SK-N-SH treated with all-trans-retinoic acid at 6 μM for 48 hours (cell line): ENCODE results near the gene MTIF2.

Experiments used
- ATAC-seq: fragments of 200-7000 bp; cut with Tn5 transposase; 3 replicates; pipeline ENCODE4 v1.9.1; 2020; ENCODE audit warnings: mild to moderate bottlenecking, moderate library complexity
- ARNTL ChIP-seq: fragments of 450-650 bp; formaldehyde crosslinking; IDR thresholded peaks from 2 replicates; pipeline ENCODE4 v1.5.0; 2020; ENCODE audit warnings: low read depth, mild to moderate bottlenecking, moderate library complexity, borderline replicate concordance
- BACH2 ChIP-seq: fragments of 250-450 bp; sonication (Bioruptor Pico); IDR thresholded peaks from 2 replicates; pipeline ENCODE4 v1.9.0; 2021; ENCODE audit warnings: mild to moderate bottlenecking, borderline replicate concordance
- CREB5 ChIP-seq: fragments of 250-450 bp; sonication (Bioruptor Pico); IDR thresholded peaks from 2 replicates; pipeline ENCODE4 v1.5.1; 2020; ENCODE audit warnings: low read depth, mild to moderate bottlenecking, moderate library complexity
- ESRRG ChIP-seq: fragments of 250-450 bp; sonication (Bioruptor Pico); IDR thresholded peaks from 2 replicates; pipeline ENCODE4 v1.6.1; 2021; ENCODE audit warnings: mild to moderate bottlenecking
- GLIS3 ChIP-seq: fragments of 250-450 bp; sonication (Bioruptor Pico); IDR thresholded peaks from 2 replicates; pipeline ENCODE4 v1.5.0; 2020; ENCODE audit warnings: mild to moderate bottlenecking, moderate library complexity
- ISL1 ChIP-seq: fragments of 250-450 bp; sonication (Bioruptor Pico); IDR thresholded peaks from 2 replicates; pipeline ENCODE4 v2.1.2; 2022; ENCODE audit warnings: mild to moderate bottlenecking, moderate library complexity
- OSR1 ChIP-seq: fragments of 250-450 bp; sonication (Bioruptor Pico); IDR thresholded peaks from 2 replicates; pipeline ENCODE4 v1.8.0; 2022; ENCODE audit warnings: moderate library complexity, mild to moderate bottlenecking, inconsistent platforms
- PATZ1 ChIP-seq: fragments of 250-450 bp; sonication (Bioruptor Pico); IDR thresholded peaks from 2 replicates; pipeline ENCODE4 v1.8.0; 2020; ENCODE audit warnings: mild to moderate bottlenecking, moderate library complexity, borderline replicate concordance
- POU6F1 ChIP-seq: fragments of 250-450 bp; sonication (Bioruptor Pico); IDR thresholded peaks from 2 replicates; pipeline ENCODE4 v1.8.0; 2021; ENCODE audit warnings: low read depth, mild to moderate bottlenecking, moderate library complexity, borderline replicate concordance
- PPARA ChIP-seq: fragments of 250-450 bp; sonication (Bioruptor Pico); IDR thresholded peaks from 2 replicates; pipeline ENCODE4 v1.5.0; 2020; ENCODE audit warnings: mild to moderate bottlenecking, borderline replicate concordance
- RARB ChIP-seq: fragments of 250-450 bp; sonication (Bioruptor Pico); IDR thresholded peaks from 2 replicates; pipeline ENCODE4 v1.8.0; 2021; ENCODE audit warnings: mild to moderate bottlenecking, moderate library complexity
- SNAI2 ChIP-seq: fragments of 250-450 bp; sonication (Bioruptor Pico); IDR thresholded peaks from 2 replicates; pipeline ENCODE4 v1.5.0; 2020; ENCODE audit warnings: mild to moderate bottlenecking, moderate library complexity
- TSHZ2 ChIP-seq: fragments of 250-450 bp; sonication (Bioruptor Pico); IDR thresholded peaks from 2 replicates; pipeline ENCODE4 v1.5.0; 2020; ENCODE audit warnings: mild to moderate bottlenecking, moderate library complexity
- ZFP3 ChIP-seq: fragments of 250-450 bp; sonication (Bioruptor Pico); IDR thresholded peaks from 2 replicates; pipeline ENCODE4 v1.5.0; 2020; ENCODE audit warnings: mild to moderate bottlenecking, moderate library complexity
- ZFP30 ChIP-seq: fragments of 450-650 bp; formaldehyde crosslinking; IDR thresholded peaks from 2 replicates; pipeline ENCODE4 v1.5.0; 2022; ENCODE audit warnings: mild to moderate bottlenecking, moderate library complexity
- ZNF565 ChIP-seq: fragments of 450-650 bp; formaldehyde crosslinking; conservative IDR thresholded peaks from 2 replicates; pipeline ENCODE4 v1.5.0; 2020; ENCODE audit warnings: low read depth, mild to moderate bottlenecking, moderate library complexity
- ZNF70 ChIP-seq: fragments of 450-650 bp; formaldehyde crosslinking; IDR thresholded peaks from 2 replicates; pipeline ENCODE4 v1.5.0; 2020; ENCODE audit warnings: mild to moderate bottlenecking, moderate library complexity

The MTIF2 gene

GRCh38 chr2:55268907-55269644 lies at the start of gene MTIF2:
Gene MTIF2, minus strand, starts transcription at chr2:55269231. Its CDS starts 5,373 bp downstream, at chr2:55263858.
- peak; percentile 99 for ATAC-seq
- no peak for TF ChIP-seq ZFP30 (CRISPR knock-in tag)
- 0 out of 2 replicates have a peak, but pooled peaks have one; percentile 25 for TF ChIP-seq PATZ1 (CRISPR knock-in tag)
- TF ChIP-seq POU6F1 (CRISPR knock-in tag): no peak
- no peak for TF ChIP-seq SNAI2 (CRISPR knock-in tag)
- peak; percentile 78; the same call in 1 of the 2 replicates for TF ChIP-seq ZFP3 (CRISPR knock-in tag)

- ATAC-seq: no peak
- no peak for TF ChIP-seq ARNTL (CRISPR knock-in tag)
- TF ChIP-seq, all 23 proteins: peak for 0
Observed at GRCh38 chr2:55314985-55315384, 46.0 kb upstream of the MTIF2 start.

- peak; percentile 84 for ATAC-seq
- TF ChIP-seq ZNF565 (no peak), RARB (no peak), ESRRG (CRISPR knock-in tag) (no peak), TSHZ2 (CRISPR knock-in tag) (no peak), OSR1 (CRISPR knock-in tag) (no peak), ZFP30 (CRISPR knock-in tag) (no peak), ARNTL (CRISPR knock-in tag) (no peak), ZFP3 (CRISPR knock-in tag) (no peak), GLIS3 (CRISPR knock-in tag) (no peak)
Observed at GRCh38 chr2:55311444-55311870, 42.4 kb upstream of the MTIF2 start.

- TF ChIP-seq ESRRG (CRISPR knock-in tag): no peak
- no peak for TF ChIP-seq PPARA
- no peak for TF ChIP-seq ZNF70 (CRISPR knock-in tag)
- no peak for TF ChIP-seq CREB5 (CRISPR knock-in tag)
- TF ChIP-seq ARNTL (CRISPR knock-in tag): no peak
- TF ChIP-seq POU6F1 (CRISPR knock-in tag): no peak
- no peak for TF ChIP-seq PATZ1 (CRISPR knock-in tag)
- TF ChIP-seq TSHZ2 (CRISPR knock-in tag): no peak
- TF ChIP-seq ISL1 (CRISPR knock-in tag): no peak
- TF ChIP-seq ZFP3 (CRISPR knock-in tag): no peak
- TF ChIP-seq BACH2 (CRISPR knock-in tag): no peak
- no peak for TF ChIP-seq GLIS3 (CRISPR knock-in tag)
- TF ChIP-seq ZFP30 (CRISPR knock-in tag): no peak
- peak; percentile 85 for ATAC-seq
Observed at GRCh38 chr2:55309446-55309845, 40.4 kb upstream of the MTIF2 start.
